ENCODE data around the gene PPP1R27.

The PPP1R27 gene

GRCh38 chr17:81846743-81847689 is 12.2 kb upstream of the PPP1R27 start:
- TF ChIP-seq SIN3A (IDR thresholded peaks at IDR 0.05; ENCODE audit: borderline replicate concordance, insufficient read depth, low read length) (no peak), FOXP2 (optimal IDR thresholded peaks at IDR 0.05; ENCODE audit: borderline replicate concordance, extremely low read depth, extremely low read length, insufficient read depth) (no peak), TAF1 (IDR thresholded peaks at IDR 0.05; ENCODE audit: borderline replicate concordance, insufficient read depth, low read length) (no peak), REST (IDR thresholded peaks at IDR 0.05; ENCODE audit: insufficient read depth in 1 of 2, low read depth in 2 of 2, low read length in 2 of 2) (no peak), POLR2AphosphoS5 (IDR thresholded peaks at IDR 0.05; ENCODE audit: low read depth, low read length) (no peak; the same call in none of the 2 replicates)

- TF ChIP-seq POLR2AphosphoS5 (IDR thresholded peaks at IDR 0.05; ENCODE audit: low read depth, low read length) (peak; percentile 33; the same call in 1 of the 2 replicates), TAF1 (IDR thresholded peaks at IDR 0.05; ENCODE audit: borderline replicate concordance, insufficient read depth, low read length) (no peak)
Observed at GRCh38 chr17:81845881-81846742, 11.3 kb upstream of the PPP1R27 start.

GRCh38 chr17:81845361-81845760 is 10.5 kb upstream of the PPP1R27 start:
- TF ChIP-seq TAF1 (IDR thresholded peaks at IDR 0.05; ENCODE audit: borderline replicate concordance, insufficient read depth, low read length) (no peak), POLR2AphosphoS5 (IDR thresholded peaks at IDR 0.05; ENCODE audit: low read depth, low read length) (no peak), REST (IDR thresholded peaks at IDR 0.05; ENCODE audit: insufficient read depth in 1 of 2, low read depth in 2 of 2, low read length in 2 of 2) (no peak), SIN3A (IDR thresholded peaks at IDR 0.05; ENCODE audit: borderline replicate concordance, insufficient read depth, low read length) (no peak), FOXP2 (optimal IDR thresholded peaks at IDR 0.05; ENCODE audit: borderline replicate concordance, extremely low read depth, extremely low read length, insufficient read depth) (no peak)

- no peak for TF ChIP-seq FOXP2 (optimal IDR thresholded peaks at IDR 0.05; ENCODE audit: borderline replicate concordance, extremely low read depth, extremely low read length, insufficient read depth)
- TF ChIP-seq POLR2AphosphoS5 (IDR thresholded peaks at IDR 0.05; ENCODE audit: low read depth, low read length): peak; percentile 37; the same call in 1 of the 2 replicates
- TF ChIP-seq REST (IDR thresholded peaks at IDR 0.05; ENCODE audit: insufficient read depth in 1 of 2, low read depth in 2 of 2, low read length in 2 of 2): no peak
- TF ChIP-seq SIN3A (IDR thresholded peaks at IDR 0.05; ENCODE audit: borderline replicate concordance, insufficient read depth, low read length): no peak
- no peak for TF ChIP-seq TAF1 (IDR thresholded peaks at IDR 0.05; ENCODE audit: borderline replicate concordance, insufficient read depth, low read length)
Observed at GRCh38 chr17:81844887-81845286, 10.0 kb upstream of the PPP1R27 start.

GRCh38 chr17:81844327-81844851 is 9.5 kb upstream of the PPP1R27 start:
- TF ChIP-seq SIN3A (IDR thresholded peaks at IDR 0.05; ENCODE audit: borderline replicate concordance, insufficient read depth, low read length) (no peak), REST (IDR thresholded peaks at IDR 0.05; ENCODE audit: insufficient read depth in 1 of 2, low read depth in 2 of 2, low read length in 2 of 2) (no peak), FOXP2 (optimal IDR thresholded peaks at IDR 0.05; ENCODE audit: borderline replicate concordance, extremely low read depth, extremely low read length, insufficient read depth) (no peak), POLR2AphosphoS5 (IDR thresholded peaks at IDR 0.05; ENCODE audit: low read depth, low read length) (no peak), TAF1 (IDR thresholded peaks at IDR 0.05; ENCODE audit: borderline replicate concordance, insufficient read depth, low read length) (no peak)

Measured in PFSK-1 (cell line).